HUES64 (cell line): ENCODE data around the gene GPR152.

Experiments used
- H3K27ac ChIP-seq: 2 replicates; pipeline ENCODE4 v1.7.0; 2013; ENCODE audit warnings: low read depth, low read length, inconsistent platforms
- H3K27me3 ChIP-seq: 2 replicates; pipeline ENCODE4 v1.6.1; 2013; ENCODE audit warnings: mild to moderate bottlenecking, low read length; ENCODE audit not compliant: insufficient read depth
- H3K36me3 ChIP-seq: 2 replicates; pipeline ENCODE4 v1.6.1; 2013; ENCODE audit warnings: mild to moderate bottlenecking, low read length; ENCODE audit not compliant: insufficient read depth
- H3K4me1 ChIP-seq: 2 replicates; pipeline ENCODE4 v1.6.1; 2013; ENCODE audit warnings: mild to moderate bottlenecking, low read length, moderate library complexity; ENCODE audit not compliant: insufficient read depth
- H3K4me3 ChIP-seq: 2 replicates; pipeline ENCODE4 v1.5.1; 2013; ENCODE audit warnings: mild to moderate bottlenecking, low read length, moderate library complexity
- H3K9ac ChIP-seq: 2 replicates; pipeline ENCODE4 v1.6.1; 2013; ENCODE audit warnings: mild to moderate bottlenecking, low read depth, low read length
- H3K9me3 ChIP-seq: 2 replicates; pipeline ENCODE4 v1.6.1; 2013; ENCODE audit warnings: low read depth, low read length; ENCODE audit not compliant: insufficient read depth
- WGBS: fragments of 150-250, 120-280 bp; methylation state at CpG from one replicate; pipeline ENCODE4 v1.1.7; 2013; ENCODE audit warnings: missing lambda C conversion rate; 5-methylcytosine and 5-hydroxymethylcytosine counted together

The GPR152 gene

DNA sequence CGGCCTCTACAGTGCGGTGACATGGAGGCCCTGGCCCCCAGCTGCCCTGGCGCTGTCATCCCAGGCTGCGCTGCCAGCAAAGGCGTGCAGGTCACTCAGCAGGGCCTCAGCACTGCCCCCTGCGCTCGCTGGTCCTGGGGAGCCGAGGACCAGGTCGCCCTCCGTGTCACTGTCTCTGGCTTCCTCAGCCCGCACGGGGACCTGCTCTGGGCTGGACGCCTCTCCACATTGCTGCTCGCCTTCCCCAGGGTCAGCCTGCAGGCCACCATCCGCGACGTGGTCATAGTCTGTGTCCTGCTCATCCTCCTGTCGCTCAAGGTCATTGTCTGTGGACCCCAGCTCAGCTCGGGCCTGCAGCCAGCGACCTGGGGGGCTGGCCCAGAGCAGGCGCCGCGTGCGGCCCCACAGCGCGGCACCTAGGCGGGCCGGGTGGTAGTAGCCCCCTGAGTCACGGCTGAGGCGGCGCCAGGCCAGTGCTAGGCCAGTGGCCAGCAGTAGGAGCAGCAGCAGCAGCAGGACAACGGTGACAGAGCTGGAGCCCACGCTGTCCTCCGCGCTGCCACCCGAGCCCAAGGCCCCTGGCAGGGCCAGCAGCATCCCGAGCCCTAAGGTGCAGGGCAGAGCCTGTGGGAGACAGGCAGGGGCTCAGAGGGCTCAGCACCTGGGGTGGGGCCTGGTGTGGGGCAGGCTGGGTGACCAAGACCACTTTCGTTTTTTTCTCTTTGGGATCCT is 16.6 kb downstream of the GPR152 start:
- 91% methylated on average over 38 of the region's 38 CpGs for WGBS
- no peak overlapping the region for H3K4me3 ChIP-seq
- H3K27ac ChIP-seq: peak overlapping the region; percentile 95
- no peaks in the 10 kb centered on the region for H3K27me3 ChIP-seq
- no peaks in the 10 kb centered on the region for H3K9me3 ChIP-seq
- peaks cover 4% of the 10 kb centered on the region; the same call in 1 of the 2 replicates for H3K4me1 ChIP-seq
- H3K36me3 ChIP-seq: peaks cover 50% of the 10 kb centered on the region
- H3K9ac ChIP-seq: peak overlapping the region; percentile 64

DNA sequence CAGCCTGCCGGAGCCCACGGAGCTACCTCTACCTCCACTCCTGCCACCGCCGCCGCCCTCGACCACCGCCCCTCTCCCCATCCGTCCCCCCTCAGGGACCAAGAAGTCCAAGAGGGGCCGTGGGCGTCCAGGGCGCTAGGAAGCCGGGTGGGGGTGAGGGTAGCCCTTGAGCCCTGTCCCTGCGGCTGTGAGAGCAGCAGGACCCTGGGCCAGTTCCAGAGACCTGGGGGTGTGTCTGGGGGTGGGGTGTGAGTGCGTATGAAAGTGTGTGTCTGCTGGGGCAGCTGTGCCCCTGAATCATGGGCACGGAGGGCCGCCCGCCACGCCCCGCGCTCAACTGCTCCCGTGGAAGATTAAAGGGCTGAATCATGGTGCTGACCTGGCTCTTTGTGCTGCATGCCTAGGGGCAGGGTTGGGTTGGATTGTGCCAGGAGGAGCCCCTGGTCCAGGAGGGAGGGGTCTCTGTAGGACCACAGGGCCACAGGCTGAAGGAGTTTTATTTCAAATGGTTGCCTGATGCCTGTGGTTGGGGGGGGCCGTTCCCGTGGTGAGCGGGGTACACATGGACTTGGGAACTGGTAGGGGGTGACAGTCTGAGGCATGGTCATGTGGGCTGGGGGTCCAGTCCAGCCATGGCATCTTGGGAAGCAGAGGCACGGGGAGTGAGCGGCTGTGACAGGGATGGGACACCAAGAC is 17.4 kb downstream of the GPR152 start:
- peak overlapping the region; percentile 95; the same call in 1 of the 2 replicates for H3K27ac ChIP-seq
- H3K36me3 ChIP-seq: peaks cover 44% of the 10 kb centered on the region
- 94% methylated on average over 26 of the region's 26 CpGs for WGBS
- no peak overlapping the region for H3K4me3 ChIP-seq
- no peaks in the 10 kb centered on the region for H3K27me3 ChIP-seq
- peaks cover 4% of the 10 kb centered on the region; the same call in 1 of the 2 replicates for H3K4me1 ChIP-seq
- no peak overlapping the region for H3K9ac ChIP-seq
- no peaks in the 10 kb centered on the region for H3K9me3 ChIP-seq

DNA sequence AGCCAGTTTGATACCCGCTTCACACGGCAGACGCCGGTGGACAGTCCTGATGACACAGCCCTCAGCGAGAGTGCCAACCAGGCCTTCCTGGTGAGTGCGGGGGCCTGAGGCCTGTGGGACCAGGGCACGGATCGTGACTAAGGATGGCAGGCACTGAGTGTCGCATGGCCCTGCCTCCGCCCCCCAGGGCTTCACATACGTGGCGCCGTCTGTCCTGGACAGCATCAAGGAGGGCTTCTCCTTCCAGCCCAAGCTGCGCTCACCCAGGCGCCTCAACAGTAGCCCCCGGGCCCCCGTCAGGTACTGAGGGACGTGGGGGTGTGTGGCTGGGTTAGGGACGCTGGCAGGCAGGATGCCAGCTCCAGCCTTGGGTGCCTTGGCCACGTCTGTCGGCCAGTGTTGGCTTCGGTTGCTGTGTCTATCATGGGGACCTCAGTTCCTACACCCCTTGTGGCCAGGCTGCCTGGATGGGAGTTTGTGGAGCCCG is 18.1 kb downstream of the GPR152 start:
- peaks cover 41% of the 10 kb centered on the region for H3K36me3 ChIP-seq
- WGBS: 93% methylated on average over 23 of the region's 23 CpGs
- no peak overlapping the region for H3K4me3 ChIP-seq
- H3K27ac ChIP-seq: no peak overlapping the region
- no peaks in the 10 kb centered on the region for H3K27me3 ChIP-seq
- no peaks in the 10 kb centered on the region for H3K9me3 ChIP-seq
- H3K4me1 ChIP-seq: peaks cover 4% of the 10 kb centered on the region; the same call in 1 of the 2 replicates
- no peak overlapping the region for H3K9ac ChIP-seq

DNA sequence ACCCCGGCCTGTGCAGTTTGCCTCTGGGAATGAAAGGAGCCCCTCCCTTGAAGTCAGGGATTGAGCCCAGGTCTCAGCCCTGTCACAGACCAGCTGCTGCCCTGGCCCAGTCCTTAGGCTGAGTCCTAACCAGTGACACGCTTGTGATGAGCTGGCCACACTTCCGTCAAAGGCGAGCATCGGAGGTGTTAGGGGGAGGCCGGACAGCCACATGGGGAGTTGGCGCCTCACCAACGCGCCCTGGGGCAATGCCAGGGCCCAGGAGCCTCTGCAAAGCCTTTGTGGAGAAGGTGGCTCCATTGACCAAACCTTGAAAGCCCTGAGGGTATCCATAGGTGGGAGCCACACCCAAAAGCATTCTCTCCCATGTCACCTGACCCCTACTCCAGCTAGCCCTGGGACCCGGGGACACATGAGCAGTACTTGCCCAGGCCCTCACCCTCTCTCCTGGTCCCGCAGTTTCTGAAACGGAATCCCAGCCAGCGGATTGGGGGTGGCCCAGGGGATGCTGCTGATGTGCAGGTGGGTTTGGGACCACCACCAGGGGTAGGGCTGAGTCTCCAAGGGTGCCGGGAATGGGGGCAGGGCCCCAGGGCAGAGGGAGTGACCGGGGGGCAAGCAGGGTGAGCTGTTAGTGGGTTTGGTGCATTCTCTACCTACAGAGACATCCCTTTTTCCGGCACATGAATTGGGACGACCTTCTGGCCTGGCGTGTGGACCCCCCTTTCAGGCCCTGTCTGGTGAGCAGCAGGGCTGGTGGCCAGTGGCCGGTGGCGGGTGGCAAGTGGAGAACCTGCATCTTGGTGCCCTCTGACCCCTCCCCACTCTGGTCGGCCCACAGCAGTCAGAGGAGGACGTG is 18.8 kb downstream of the GPR152 start:
- Histone ChIP-seq H3K9me3 (no peaks in the 10 kb centered on the region), H3K9ac (no peak overlapping the region), H3K27me3 (no peaks in the 10 kb centered on the region), H3K4me1 (peaks cover 8% of the 10 kb centered on the region; the same call in 1 of the 2 replicates), H3K4me3 (no peak overlapping the region), H3K27ac (no peak overlapping the region), H3K36me3 (peaks cover 35% of the 10 kb centered on the region; the same call in 1 of the 2 replicates)
- WGBS: 94% methylated on average over 22 of the region's 22 CpGs

DNA sequence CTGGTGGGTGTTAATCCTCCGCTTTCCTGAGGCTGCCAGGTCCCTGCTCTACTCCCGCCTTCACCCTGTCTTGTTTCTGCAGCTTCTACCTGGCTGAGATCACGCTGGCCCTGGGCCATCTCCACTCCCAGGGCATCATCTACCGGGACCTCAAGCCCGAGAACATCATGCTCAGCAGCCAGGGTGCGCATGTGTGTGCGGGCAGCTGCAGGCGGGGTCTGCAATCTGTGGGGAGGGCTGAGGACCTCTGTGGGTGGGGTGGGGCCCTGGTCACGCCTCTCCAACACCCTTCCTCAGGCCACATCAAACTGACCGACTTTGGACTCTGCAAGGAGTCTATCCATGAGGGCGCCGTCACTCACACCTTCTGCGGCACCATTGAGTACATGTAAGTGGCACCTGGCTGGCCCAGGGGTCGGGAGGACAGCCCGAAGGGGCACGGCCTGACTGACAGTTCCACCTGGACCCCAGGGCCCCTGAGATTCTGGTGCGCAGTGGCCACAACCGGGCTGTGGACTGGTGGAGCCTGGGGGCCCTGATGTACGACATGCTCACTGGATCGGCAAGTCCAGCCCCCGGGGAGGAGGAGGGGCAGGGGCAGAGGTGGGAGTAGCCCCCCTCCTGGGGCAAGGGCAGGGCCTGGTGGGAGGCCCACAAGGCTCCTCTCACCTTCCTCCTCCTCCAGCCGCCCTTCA is 19.7 kb downstream of the GPR152 start:
- Histone ChIP-seq H3K27me3 (no peaks in the 10 kb centered on the region), H3K36me3 (peaks cover 33% of the 10 kb centered on the region; the same call in 1 of the 2 replicates), H3K4me3 (no peak overlapping the region), H3K9me3 (no peaks in the 10 kb centered on the region), H3K27ac (no peak overlapping the region), H3K9ac (no peak overlapping the region), H3K4me1 (peaks cover 8% of the 10 kb centered on the region; the same call in 1 of the 2 replicates)
- 93% methylated on average over 22 of the region's 22 CpGs for WGBS

DNA sequence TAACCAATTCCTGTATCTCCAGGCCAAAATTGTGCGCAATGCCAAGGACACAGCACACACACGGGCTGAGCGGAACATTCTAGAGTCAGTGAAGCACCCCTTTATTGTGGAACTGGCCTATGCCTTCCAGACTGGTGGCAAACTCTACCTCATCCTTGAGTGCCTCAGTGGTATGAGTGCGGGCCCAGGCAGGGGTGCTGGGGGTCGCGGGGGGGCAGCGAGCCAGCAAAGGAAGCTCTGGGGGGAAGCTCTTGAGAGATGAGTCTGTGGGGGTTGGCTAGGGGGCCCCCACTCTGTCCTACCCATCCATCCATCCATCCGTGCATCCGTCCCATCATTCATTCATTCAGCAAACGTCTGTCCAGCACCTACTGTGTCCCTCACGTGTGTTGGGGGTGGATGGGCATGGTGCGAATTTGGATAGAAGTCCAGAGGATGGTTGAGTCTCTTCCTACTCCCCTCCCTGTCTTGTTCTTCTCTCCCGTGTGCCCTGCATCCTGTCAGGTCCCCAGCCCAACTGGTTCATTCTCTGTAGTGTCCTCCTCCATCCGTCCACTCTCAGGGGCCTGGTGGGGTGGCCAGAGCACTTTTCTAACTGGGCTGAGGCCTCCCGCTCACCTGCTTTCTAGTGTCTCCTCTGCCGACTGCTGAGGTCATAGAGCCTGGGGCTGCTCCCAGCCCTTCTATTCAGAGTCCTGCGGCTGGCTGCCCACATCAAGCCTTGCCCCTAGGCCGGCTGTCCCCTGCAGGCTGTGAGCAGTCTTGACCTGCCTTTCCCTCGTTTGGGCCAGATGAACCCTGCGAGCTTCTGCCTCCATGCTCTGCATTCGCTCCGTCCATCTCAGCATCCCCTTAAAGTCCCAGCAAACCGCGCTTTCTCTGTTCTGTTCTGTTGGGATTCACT is 20.9 kb downstream of the GPR152 start:
- no peak overlapping the region for H3K4me3 ChIP-seq
- H3K4me1 ChIP-seq: peaks cover 4% of the 10 kb centered on the region; the same call in 1 of the 2 replicates
- 95% methylated on average over 22 of the region's 24 CpGs for WGBS
- peaks cover 29% of the 10 kb centered on the region; the same call in 1 of the 2 replicates for H3K36me3 ChIP-seq
- no peak overlapping the region for H3K9ac ChIP-seq
- no peak overlapping the region for H3K27ac ChIP-seq
- no peaks in the 10 kb centered on the region for H3K9me3 ChIP-seq
- H3K27me3 ChIP-seq: no peaks in the 10 kb centered on the region

DNA sequence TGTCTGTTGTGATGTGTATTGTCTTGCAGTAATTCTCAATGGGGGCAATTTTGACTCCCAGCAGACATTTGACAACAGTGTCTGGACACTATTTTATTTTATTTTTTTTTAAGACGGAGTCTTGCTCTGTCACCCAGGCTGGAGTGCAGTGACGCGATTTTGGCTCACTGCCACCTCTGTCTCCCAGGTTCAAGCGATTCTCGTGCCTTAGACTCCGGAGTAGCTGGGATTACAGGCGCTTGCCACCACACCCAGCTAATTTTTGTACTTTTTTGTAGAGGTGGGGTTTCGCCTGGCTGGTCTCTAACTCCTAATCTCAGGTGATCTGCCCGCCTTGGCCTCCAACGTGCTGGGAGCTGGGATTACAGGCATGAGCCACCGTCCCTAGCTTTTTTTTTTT is 22.8 kb downstream of the GPR152 start:
- Histone ChIP-seq H3K9me3 (no peaks in the 10 kb centered on the region), H3K36me3 (peaks cover 28% of the 10 kb centered on the region; the same call in 1 of the 2 replicates), H3K9ac (no peak overlapping the region), H3K27ac (no peak overlapping the region), H3K4me1 (0 out of 2 replicates have a peak, but pooled peaks cover 3% of the 10 kb centered on the region), H3K27me3 (no peaks in the 10 kb centered on the region), H3K4me3 (peak overlapping the region; percentile 90)
- WGBS: 96% methylated on average over 11 of the region's 11 CpGs

DNA sequence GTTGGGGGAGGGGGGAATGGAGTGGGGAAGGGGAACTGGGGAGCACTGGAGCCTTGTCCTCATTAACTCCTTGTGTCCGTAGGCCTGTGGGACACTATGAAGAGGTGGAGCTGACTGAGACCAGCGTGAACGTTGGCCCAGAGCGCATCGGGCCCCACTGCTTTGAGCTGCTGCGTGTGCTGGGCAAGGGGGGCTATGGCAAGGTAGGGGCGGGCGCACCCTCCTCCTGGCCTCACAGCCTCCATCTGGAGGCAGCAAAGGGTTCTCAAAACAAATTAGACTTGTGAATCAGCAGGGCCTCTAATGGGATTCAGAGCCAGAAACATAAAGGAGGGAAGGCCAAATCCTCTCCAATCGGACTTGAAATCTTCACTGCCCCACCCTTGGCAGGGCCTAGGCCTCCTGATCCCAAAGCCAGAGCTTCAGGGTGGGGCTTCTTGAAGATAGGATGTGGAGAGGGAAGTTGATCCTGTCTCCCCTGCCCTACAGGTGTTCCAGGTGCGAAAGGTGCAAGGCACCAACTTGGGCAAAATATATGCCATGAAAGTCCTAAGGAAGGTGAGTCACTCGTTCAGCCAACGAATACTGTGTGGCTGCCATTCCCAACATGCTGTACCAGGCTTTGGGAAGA is 23.4 kb downstream of the GPR152 start:
- H3K9me3 ChIP-seq: no peaks in the 10 kb centered on the region
- 0 out of 2 replicates have a peak, but pooled peaks cover 3% of the 10 kb centered on the region for H3K4me1 ChIP-seq
- peaks cover 22% of the 10 kb centered on the region; the same call in 1 of the 2 replicates for H3K36me3 ChIP-seq
- no peaks in the 10 kb centered on the region for H3K27me3 ChIP-seq
- peak overlapping the region; percentile 90 for H3K4me3 ChIP-seq
- peak overlapping the region; percentile 81; the same call in 1 of the 2 replicates for H3K9ac ChIP-seq
- H3K27ac ChIP-seq: peak overlapping the region; percentile 31; the same call in 1 of the 2 replicates
- WGBS: 63% methylated on average over 12 of the region's 12 CpGs
